ENCODE results near the gene ARF6. TPM values are rescaled to one million over a fixed set of nuclear protein-coding genes. Genes with fewer than 3 reads are reported as not detected.

Gene ARF6
- total RNA-seq, 4 donors from 2014 or later = 34.7 to 42.0 (median 35.7) TPM

DNA sequence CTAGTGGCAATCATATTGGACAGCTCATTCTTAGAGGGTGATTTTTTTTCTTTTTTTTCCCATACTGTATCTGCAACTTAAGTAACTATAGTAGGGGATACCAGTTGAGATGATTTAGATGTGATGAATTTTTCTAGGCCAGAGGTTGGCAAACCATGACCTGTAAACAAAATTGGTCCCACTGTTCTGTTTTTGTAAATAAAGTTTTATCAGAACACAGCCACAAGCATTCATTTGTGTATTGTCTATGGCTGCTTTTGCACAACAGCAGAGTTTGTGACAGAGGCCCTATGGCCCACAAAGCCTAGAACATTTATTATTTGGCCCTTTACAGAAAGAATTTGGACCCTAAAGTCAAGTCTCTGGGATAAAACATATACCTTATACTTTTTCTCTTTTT, 11.4 kb downstream of the ARF6 start:
- no peak for TF ChIP-seq POLR2A (IDR thresholded peaks at IDR 0.05)
- TF ChIP-seq EP300 (IDR thresholded peaks at IDR 0.05) = no peak
- TF ChIP-seq, protein P1, sequence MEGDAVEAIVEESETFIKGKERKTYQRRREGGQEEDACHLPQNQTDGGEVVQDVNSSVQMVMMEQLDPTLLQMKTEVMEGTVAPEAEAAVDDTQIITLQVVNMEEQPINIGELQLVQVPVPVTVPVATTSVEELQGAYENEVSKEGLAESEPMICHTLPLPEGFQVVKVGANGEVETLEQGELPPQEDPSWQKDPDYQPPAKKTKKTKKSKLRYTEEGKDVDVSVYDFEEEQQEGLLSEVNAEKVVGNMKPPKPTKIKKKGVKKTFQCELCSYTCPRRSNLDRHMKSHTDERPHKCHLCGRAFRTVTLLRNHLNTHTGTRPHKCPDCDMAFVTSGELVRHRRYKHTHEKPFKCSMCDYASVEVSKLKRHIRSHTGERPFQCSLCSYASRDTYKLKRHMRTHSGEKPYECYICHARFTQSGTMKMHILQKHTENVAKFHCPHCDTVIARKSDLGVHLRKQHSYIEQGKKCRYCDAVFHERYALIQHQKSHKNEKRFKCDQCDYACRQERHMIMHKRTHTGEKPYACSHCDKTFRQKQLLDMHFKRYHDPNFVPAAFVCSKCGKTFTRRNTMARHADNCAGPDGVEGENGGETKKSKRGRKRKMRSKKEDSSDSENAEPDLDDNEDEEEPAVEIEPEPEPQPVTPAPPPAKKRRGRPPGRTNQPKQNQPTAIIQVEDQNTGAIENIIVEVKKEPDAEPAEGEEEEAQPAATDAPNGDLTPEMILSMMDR (IDR thresholded peaks at IDR 0.05) = no peak
- Histone ChIP-seq H3K27me3 (no peaks in the 10 kb centered on the region), H3K4me3 (no peak overlapping the region), H3K36me3 (no peaks in the 10 kb centered on the region), H3K9me3 (no peaks in the 10 kb centered on the region), H3K27ac (no peak overlapping the region), H3K4me1 (peaks cover 0 to 7% (median 0%) of the 10 kb centered on the region in 4 donors)
- DNase-seq (ENCODE audit: low spot score in 2 of 2) = no peak

DNA sequence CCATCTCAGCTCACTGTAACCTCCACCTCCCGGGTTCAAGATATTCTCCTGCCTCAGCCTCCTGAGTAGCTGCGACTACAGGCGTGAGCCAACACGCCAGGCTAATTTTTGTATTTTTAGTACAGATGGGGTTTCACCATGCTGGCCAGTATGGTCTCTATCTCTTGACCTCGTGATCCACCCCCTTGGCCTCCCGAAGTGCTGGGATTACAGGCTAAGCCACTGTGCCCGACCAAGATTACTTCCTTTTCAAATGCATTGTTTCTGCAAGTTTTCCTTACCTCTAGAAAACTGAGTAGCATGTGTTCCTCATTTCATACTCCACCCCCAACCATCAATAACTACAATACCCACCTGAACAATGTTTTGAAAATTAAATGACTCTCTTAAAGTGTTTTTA, 13.1 kb downstream of the ARF6 start:
- TF ChIP-seq EP300 (IDR thresholded peaks at IDR 0.05) (no peak), POLR2A (IDR thresholded peaks at IDR 0.05) (no peak)
- TF ChIP-seq, protein P1 (IDR thresholded peaks at IDR 0.05) = no peak
- Histone ChIP-seq H3K4me3 (no peak overlapping the region), H3K36me3 (no peaks in the 10 kb centered on the region), H3K27me3 (no peaks in the 10 kb centered on the region), H3K27ac (no peak overlapping the region), H3K9me3 (no peaks in the 10 kb centered on the region), H3K4me1 (peaks cover 0 to 7% (median 0%) of the 10 kb centered on the region in 4 donors)
- WGBS, 2 donors = 65 to 67% methylated on average over 7 of the region's 7 CpGs
- no peak for DNase-seq (ENCODE audit: low spot score in 2 of 2)

DNA sequence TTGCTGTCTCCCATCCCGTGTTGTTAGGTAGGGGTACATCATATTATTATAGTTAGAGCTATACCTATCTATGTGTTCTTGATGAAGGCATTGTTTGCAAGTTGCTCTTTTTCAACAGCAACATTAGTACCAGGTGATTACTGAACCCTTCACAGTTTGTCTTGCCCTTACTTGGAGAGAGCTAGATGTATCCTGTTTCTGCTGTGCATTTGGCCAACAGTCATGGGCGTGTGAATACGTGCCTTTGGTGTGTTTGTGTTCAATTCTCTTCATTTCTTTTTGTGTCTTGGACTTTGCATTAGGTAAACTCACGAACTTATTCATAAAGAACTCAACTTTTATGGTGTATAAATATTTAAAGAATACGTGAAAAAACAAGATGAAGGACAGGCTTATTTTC, 14.3 kb downstream of the ARF6 start:
- Histone ChIP-seq H3K27ac (peak overlapping the region in 2 of 4 donors; percentile 47 to 51), H3K4me3 (no peak overlapping the region), H3K36me3 (no peaks in the 10 kb centered on the region), H3K4me1 (peaks cover 0 to 19% (median 7%) of the 10 kb centered on the region in 4 donors), H3K27me3 (no peaks in the 10 kb centered on the region), H3K9me3 (no peaks in the 10 kb centered on the region)
- WGBS, 2 donors = 62 to 70% methylated on average over 5 of the region's 5 CpGs
- TF ChIP-seq POLR2A (IDR thresholded peaks at IDR 0.05) (no peak), EP300 (IDR thresholded peaks at IDR 0.05) (no peak)
- TF ChIP-seq, protein P1 (IDR thresholded peaks at IDR 0.05) = no peak
- no peak for DNase-seq (ENCODE audit: low spot score in 2 of 2)

DNA sequence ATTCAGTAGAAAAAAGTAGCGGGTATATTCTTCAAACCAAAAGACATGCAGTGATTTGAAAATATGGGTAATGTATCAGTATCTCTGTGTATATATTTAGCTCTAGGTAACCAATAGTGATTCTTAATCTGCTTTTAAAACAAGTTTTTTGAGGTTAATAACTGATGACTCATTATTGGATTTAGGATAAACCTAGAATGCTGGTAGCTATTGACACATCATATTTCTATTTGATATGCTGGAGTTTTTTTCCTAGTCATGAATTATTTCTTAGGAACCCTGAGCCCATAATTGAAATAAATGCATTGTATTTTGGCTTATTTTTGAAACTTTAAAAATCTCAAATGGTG, 15.5 kb downstream of the ARF6 start:
- H3K4me3 ChIP-seq = no peak overlapping the region
- no peak for DNase-seq (ENCODE audit: low spot score in 2 of 2)
- H3K27me3 ChIP-seq = no peaks in the 10 kb centered on the region
- H3K36me3 ChIP-seq = no peaks in the 10 kb centered on the region
- H3K9me3 ChIP-seq = no peaks in the 10 kb centered on the region
- H3K4me1 ChIP-seq = peaks cover 0 to 20% (median 7%) of the 10 kb centered on the region in 4 donors
- WGBS, 2 donors = 0% methylated on average over 1 of the region's 1 CpG
- H3K27ac ChIP-seq = peak overlapping the region in 2 of 4 donors; percentile 47 to 51
- TF ChIP-seq, protein P1 (IDR thresholded peaks at IDR 0.05) = no peak
- TF ChIP-seq POLR2A (IDR thresholded peaks at IDR 0.05) (no peak), EP300 (IDR thresholded peaks at IDR 0.05) (no peak)

DNA sequence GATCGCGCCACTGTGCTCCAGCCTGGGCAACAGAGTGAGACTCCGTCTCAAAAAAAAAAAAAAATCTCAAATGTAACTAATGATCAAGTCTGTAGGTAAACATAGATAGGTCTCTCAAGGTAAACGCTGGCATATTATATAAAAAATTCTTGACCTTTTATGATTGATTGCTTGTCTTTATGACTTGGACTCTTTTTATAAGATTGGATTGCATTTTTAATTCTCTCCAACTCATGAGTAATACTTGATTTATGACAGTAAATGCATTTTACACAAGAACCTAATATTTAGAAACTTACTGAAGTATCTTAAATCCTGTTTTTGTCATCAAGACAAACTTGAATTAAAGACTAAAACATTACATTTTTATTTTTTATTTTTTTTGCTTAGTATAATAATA, 16.1 kb downstream of the ARF6 start:
- no peak for DNase-seq (ENCODE audit: low spot score in 2 of 2)
- WGBS, 2 donors = 95 to 99% methylated on average over 4 of the region's 4 CpGs
- H3K9me3 ChIP-seq = no peaks in the 10 kb centered on the region
- no peaks in the 10 kb centered on the region for H3K27me3 ChIP-seq
- H3K27ac ChIP-seq = no peak overlapping the region
- TF ChIP-seq POLR2A (IDR thresholded peaks at IDR 0.05) (no peak), EP300 (IDR thresholded peaks at IDR 0.05) (no peak)
- TF ChIP-seq, protein P1 (IDR thresholded peaks at IDR 0.05) = no peak
- peaks cover 0 to 20% (median 7%) of the 10 kb centered on the region in 4 donors for H3K4me1 ChIP-seq
- no peaks in the 10 kb centered on the region for H3K36me3 ChIP-seq
- H3K4me3 ChIP-seq = no peak overlapping the region
